Activated CD4-positive, alpha-beta T cell treated with anti-CD3 and anti-CD28 coated beads, Interleukin-2, Interleukin-6, amounts not matched to agents 100 ng/mL and 50 ng/mL, durations not matched to agents 16 hours and 8 hours (primary cell): ENCODE measurements around the gene KAT2A.

Experiments
- DNase-seq: peaks from one replicate; pipeline ENCODE4 v3.0.0-alpha.2; 2020

Gene KAT2A

DNA sequence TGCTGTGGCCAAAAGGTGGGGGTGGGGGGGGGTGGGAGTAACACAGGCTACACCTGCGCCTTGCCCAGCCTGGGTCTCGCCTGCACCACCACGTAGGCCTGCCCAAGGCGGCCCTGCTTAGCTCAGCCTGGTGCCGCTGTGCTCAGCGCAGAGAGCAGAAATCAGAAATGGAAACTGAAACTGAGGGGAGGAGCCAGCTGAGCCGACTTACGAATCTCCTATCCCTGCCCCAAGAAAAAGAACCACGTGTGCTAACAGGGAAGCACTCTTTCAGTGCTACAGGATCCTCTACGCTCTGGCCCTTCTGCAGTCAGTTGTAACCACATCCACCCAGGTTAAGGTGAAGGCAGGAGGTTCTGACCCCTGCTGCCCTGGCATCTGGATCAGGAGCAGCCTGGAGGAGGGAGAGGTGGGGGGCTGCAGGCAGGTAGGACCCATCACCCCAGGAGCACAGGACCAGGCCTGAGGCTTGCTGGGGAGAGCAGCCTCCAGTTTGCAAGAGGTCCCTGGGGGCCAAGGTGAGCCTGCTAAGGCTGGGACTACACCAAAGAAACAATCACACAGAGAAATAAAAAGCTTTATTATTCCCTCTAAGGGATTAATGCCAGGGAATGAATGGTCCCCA lies 8.5 kb downstream of the KAT2A start, which contains the start of gene DHX58:
Gene DHX58 (minus strand): TSS at position 163 of the 625 bp plus-strand sequence. CDS start 822 bp downstream, outside the sequence.
- peak; percentile 92 for DNase-seq

- peak; percentile 37 for DNase-seq
Observed at GRCh38 chr17:42111871-42112551, 9.2 kb downstream of the KAT2A start.

GRCh38 chr17:42111265-42111636 lies 9.9 kb downstream of the KAT2A start:
- DNase-seq, result no peak

GRCh38 chr17:42110301-42111264 lies 10.6 kb downstream of the KAT2A start:
- no peak for DNase-seq

DNA sequence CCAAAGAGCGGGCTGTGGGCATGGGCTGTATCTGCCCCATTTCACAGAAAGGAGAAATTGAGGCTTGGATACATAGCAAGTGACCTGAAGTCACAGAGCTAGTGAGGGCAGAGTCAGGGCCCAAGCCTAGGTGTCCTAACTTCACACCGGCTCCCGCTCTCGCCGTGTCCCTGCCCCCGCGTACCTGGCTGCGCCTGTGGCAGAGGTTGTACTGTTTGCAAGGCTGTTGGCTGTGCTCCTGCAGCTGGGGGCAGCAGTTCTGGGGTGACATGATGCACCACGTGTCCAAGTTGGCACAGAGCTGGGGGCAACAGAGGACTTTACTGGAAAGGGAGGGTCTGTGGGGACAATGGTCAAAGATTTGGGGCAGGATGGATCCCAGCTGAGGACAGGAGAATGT lies 12.1 kb downstream of the KAT2A start:
- no peak for DNase-seq

- DNase-seq, result peak; percentile 95
Observed at GRCh38 chr17:42107597-42108576, 13.3 kb downstream of the KAT2A start.

DNA sequence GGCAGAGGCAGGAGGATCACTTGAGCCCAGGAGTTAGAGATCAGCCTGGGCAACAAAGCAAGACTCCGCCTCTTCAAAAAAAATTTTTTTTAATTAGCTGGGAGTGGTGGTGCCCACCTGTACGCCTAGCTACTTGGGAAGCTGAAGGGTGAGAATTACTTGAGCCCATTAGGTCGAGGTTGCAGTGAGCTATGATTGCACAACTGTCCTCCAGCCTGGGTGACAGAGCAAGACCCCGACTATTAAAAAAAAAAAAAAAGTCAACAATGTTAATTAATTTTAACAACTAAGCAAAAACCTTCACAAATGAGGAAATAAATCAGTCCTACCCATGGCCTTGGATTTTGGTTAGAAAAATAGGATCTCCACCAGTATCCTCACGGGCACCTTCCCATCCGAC lies 14.0 kb downstream of the KAT2A start:
- no peak for DNase-seq

- DNase-seq, result no peak
Observed at GRCh38 chr17:42106009-42106408, 15.2 kb downstream of the KAT2A start.

DNA sequence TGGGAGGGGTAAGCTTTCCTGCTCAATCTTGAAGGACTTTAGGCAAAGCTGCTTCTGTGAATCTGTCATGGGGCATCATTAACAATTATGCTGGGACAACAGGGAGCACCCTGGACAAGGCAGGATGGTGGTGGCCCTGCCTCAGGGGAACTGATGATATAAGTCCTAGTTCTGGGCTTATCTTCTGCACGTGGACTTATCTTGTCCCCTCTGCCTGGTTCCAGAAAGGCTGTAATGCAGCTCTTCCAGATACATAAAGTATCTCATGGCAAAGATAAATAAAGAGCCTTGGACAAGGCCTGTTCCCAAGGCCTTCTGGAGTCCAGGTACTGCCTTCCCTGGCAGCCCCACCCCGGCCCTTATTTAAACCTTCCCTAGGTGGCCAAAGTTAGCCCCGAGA lies 16.9 kb downstream of the KAT2A start:
- DNase-seq, result no peak

DNA sequence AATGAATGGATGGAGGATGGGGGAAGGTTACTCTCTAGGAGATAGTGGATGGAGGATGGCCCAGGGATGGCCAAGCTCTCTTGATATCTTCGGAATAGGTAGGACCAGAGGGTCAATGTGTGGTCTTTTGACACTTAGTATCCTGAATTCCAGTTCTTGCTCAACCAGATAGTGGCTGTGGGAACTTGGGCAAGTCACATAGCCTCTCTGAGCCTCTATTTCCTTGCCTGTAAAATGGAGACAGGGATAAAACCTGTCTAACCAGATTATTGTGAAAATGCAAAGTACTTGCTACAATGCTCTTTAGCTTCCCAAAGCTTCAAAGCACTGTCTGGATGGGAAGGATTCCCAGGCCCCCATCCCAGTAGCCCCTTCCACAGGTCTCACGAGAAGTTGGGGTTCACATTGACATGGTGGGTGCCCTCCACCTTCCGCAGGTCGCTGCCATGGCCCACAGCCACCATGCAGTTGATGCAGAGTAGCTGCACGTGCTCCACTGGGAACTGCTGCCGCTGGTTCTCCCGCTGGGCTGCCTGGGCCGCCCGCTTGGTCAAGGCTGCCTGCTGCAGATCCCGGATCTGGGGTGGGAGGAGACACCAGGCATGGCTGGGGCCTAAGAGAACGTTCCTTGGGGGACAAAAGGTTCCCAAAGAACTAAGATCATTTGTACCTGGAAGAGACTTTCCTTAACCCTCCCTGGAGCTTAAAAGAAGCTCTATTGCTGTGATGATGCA lies 17.8 kb downstream of the KAT2A start:
- no peak for DNase-seq

- peak; percentile 83 for DNase-seq
Observed at GRCh38 chr17:42101513-42102292, 19.5 kb downstream of the KAT2A start.

DNA sequence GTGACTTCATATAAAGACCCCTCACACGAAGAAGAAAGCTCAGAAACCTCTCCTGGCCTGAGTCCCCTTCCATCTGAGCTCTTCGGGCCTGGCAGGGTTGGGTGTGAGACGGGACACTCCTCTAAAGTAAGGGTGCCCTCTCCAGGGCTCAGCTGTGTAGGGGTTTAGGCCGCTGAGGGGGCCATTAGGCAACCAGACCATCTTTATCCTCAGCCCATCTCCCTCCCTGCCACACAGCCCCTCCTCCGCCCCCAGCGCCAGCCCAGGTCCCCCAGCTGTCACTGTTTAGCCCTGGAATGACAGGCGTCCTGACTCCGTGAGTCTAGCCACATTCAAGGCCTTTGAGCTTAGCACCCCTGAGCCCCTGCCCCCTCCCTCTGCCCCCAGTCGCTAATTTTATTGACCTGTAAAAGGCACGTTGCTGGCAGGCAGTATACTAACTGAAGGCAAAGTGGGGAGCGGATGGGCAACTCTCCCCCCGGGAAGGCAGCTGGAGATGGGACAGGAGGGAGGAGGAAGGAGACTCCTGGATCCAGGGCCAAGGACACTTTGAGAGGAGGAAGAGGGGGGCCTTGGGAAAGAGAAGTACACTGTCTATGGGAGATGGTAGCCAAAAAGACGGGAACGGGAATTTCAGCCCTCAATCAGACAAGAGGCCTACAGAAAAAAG lies 22.3 kb downstream of the KAT2A start:
- no peak for DNase-seq

- peak; percentile 19 for DNase-seq
Observed at GRCh38 chr17:42097691-42098631, 23.2 kb downstream of the KAT2A start, which contains the start of gene ZNF385C. TSS of gene ZNF385C (minus strand) at chr17:42098473. CDS start at chr17:42063056, 35,417 bp downstream.

- DNase-seq, result no peak
Observed at GRCh38 chr17:42096360-42097111, 24.6 kb downstream of the KAT2A start.

DNA sequence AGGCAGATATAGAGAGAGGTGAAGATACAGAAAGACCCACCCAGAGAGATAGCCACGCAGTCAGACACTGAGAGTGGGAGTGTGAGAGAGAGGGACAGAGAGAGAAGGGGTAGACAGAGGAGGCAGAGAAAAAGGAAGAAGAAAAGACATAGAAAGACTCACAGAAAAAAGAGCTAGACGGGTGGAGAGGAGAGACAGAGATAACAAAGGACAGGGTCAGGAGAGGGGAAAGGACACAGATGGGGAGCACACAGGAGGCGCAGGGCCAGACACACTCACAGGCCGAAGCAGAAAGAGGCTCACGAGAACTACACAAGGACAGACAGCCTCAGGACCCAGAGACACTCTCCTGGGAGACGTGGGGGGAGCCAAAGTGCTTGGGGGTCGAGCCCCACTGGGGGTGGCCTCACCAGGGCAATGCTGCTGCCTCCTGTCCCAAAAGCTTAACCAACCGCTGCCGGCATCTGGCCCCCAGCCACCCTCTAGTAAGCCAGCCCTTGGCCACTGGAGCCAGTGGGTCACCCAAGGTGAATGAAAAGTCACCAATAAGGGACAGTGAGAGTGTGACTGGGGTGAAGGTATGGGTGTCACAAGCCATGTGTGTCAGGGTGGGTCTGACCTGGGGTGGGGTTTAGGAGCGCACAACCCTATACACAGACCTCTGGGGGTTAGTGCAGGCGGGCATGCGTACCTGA lies 26.6 kb downstream of the KAT2A start:
- no peak for DNase-seq

DNA sequence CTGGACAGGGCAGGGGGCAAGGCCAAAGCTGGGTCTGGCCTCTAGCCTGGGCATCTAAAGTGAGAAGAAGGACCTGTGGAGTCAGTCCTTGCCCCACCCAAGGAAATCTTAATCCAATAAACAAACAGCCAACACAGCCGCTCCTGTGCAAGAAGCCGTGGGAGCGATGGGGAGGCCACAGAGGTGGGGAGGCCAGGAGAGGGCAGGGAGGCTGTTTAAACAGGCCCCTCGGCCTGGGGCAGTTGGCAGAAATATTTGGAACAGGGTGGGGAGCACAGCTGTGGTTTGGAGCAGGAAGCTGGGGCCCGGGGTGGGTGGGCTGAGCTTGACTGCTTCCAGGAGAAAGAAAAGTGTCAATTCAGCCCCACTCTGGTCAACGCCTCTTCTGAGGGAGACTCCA lies 28.2 kb downstream of the KAT2A start:
- no peak for DNase-seq
